Stomach (tissue), 4 donors: Measurements from ENCODE around the gene NHERF2.

Experiments used
- EP300 ChIP-seq: sonication (generic); formaldehyde crosslinking; IDR thresholded peaks from one replicate; pipeline ENCODE4 v1.6.1; 2017; ENCODE audit warnings: antibody characterized with exemption
- POLR2A ChIP-seq, 4 donors: fragments of 450-650 bp; IDR thresholded peaks; one replicate each; pipeline ENCODE4 v1.6.1; 2016; ENCODE audit warnings: antibody characterized with exemption in 4 of 4, control low read depth in 2 of 4, mild to moderate bottlenecking in 1 of 4, moderate library complexity in 1 of 4
- TF ChIP-seq, protein P1 (sequence below), 7 experiments: fragments of 450-650 bp in 4 of 7; fragments of 200-600 bp in 3 of 7; sonication (generic) in 3 of 7; IDR thresholded peaks; one replicate each; pipeline ENCODE4 v1.5.1; 2016 to 2019; ENCODE audit warnings: antibody characterized with exemption in 7 of 7, control low read depth in 2 of 7, mild to moderate bottlenecking in 1 of 7

DNA sequence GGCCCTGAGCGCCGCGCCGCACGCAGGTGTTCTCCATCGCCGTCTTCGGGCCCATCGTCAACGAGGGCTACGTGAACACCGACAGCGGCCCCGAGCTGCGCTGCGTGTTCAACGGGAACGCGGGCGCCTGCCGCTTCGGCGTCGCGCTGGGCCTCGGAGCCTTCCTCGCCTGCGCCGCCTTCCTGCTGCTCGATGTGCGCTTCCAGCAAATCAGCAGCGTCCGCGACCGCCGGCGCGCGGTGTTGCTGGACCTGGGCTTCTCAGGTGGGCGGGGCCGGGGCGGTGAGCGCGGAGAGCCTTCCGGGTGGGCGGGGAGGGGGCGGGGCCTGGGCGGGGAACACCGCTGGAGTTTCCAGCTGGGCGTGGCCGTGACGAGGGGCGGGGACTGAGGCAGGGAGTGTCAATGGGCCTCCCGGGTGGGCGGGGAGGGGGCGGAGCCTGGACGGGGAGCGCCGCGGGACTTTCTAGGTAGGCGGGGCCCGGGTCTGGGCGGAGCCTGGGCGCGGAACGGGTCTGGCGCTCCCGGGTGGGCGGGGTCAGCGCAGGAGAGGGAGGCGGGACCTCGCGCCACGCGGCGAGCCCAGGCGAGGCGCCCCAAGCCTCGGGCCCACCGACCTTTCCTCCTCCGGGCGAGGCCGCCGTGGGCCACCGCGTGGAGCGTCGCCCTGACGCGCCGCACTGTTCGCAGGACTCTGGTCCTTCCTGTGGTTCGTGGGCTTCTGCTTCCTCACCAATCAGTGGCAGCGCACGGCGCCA is 34.6 kb upstream of the NHERF2 start:
- TF ChIP-seq EP300 (no peak), POLR2A (IDR thresholded peaks at IDR 0.05) (no peak)
- TF ChIP-seq, protein P1, sequence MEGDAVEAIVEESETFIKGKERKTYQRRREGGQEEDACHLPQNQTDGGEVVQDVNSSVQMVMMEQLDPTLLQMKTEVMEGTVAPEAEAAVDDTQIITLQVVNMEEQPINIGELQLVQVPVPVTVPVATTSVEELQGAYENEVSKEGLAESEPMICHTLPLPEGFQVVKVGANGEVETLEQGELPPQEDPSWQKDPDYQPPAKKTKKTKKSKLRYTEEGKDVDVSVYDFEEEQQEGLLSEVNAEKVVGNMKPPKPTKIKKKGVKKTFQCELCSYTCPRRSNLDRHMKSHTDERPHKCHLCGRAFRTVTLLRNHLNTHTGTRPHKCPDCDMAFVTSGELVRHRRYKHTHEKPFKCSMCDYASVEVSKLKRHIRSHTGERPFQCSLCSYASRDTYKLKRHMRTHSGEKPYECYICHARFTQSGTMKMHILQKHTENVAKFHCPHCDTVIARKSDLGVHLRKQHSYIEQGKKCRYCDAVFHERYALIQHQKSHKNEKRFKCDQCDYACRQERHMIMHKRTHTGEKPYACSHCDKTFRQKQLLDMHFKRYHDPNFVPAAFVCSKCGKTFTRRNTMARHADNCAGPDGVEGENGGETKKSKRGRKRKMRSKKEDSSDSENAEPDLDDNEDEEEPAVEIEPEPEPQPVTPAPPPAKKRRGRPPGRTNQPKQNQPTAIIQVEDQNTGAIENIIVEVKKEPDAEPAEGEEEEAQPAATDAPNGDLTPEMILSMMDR (IDR thresholded peaks at IDR 0.05), result no peak
